Measurements from ENCODE around the gene DHRS3.
"Not testable (repeated sequence)": the region's sequence is repeated elsewhere in the genome, so short reads cannot be mapped to it uniquely, and the experiment has no call there.

DHRS3 gene

DNA sequence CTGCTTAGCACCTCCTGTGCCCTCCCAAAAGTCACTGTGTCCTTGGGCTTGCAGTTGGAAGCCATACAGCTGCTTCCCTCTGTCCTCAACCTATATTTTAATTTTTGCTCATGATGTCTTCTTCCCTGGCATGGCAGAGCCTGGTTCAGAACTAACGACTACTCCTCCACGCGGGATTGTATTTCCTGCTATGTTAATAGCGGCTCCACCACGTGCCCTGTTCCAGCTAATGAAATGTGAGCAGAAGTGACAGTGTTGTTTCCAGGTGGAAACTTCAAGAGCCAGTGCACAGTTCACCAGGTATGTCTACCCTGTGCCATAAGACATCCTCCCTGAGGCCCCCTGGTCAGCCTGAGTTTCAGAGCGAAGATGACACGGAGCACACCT is 52.1 kb downstream of the DHRS3 start:
- Histone ChIP-seq H3K27me3 (ENCODE audit: control insufficient read depth, insufficient read depth, low read length, poor library complexity, severe bottlenecking) (no peaks in the 10 kb centered on the region), H3K4me3 (ENCODE audit: insufficient read depth, low read depth, low read length) (no peak overlapping the region), H3K9me3 (ENCODE audit: control insufficient read depth, low read length) (peaks cover 2% of the 10 kb centered on the region), H3K4me1 (ENCODE audit: control insufficient read depth, insufficient read depth, low read length) (no peaks in the 10 kb centered on the region), H3K36me3 (ENCODE audit: control insufficient read depth, insufficient read depth, low read length) (no peaks in the 10 kb centered on the region), H3K27ac (ENCODE audit: insufficient read depth, low read depth, low read length, poor library complexity, severe bottlenecking) (no peak overlapping the region)
- 75 to 78% methylated on average over 7 of the region's 7 CpGs for WGBS, 2 experiments

DNA sequence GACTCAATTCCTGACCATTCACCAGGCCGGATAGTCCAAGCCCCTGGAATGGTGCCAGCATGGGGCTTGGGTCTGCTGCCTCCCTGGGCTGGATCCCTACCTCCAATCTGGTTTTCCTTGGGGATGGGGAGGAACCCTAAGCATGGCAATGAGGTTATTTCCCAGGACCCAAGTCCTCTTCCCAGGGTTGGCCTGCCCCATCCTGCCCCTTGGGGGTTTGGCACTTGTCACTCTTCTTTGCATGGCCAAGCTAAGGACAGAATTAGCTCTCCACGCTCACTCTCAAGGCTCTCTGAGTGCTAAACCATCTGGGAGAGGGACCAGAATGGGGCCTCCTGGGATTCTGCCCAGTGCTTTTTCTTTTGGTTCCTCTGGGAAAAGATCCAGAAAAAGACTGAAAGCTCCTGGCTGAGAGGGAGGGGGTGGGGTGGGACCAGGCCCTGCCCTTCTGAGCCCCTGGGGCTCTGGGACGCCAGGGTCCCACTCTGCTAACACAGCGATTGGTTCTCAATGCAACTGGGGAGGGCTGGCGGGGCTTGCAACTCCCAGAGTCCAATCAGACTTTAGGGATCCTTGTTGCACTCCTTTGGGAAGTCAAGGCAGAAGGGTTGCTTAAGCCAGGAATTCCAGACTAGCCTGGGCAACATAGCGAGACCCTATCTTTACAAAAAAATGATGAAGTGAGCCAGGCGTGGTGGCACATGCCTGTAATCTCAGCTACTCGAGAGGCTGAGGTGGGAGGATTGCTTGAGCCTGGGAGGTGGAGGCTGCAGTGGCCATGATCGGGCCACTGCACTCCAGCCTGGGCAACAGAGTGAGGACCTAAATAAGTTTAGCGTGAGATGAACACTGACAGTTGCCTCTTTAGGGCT is 52.7 kb downstream of the DHRS3 start:
- no peak overlapping the region for H3K4me3 ChIP-seq (ENCODE audit: insufficient read depth, low read depth, low read length)
- H3K36me3 ChIP-seq (ENCODE audit: control insufficient read depth, insufficient read depth, low read length): no peaks in the 10 kb centered on the region
- H3K27me3 ChIP-seq (ENCODE audit: control insufficient read depth, insufficient read depth, low read length, poor library complexity, severe bottlenecking): no peaks in the 10 kb centered on the region
- no peak overlapping the region for H3K27ac ChIP-seq (ENCODE audit: insufficient read depth, low read depth, low read length, poor library complexity, severe bottlenecking)
- WGBS, 2 experiments: 93 to 94% methylated on average over 10 of the region's 10 CpGs
- H3K9me3 ChIP-seq (ENCODE audit: control insufficient read depth, low read length): peaks cover 2% of the 10 kb centered on the region
- no peaks in the 10 kb centered on the region for H3K4me1 ChIP-seq (ENCODE audit: control insufficient read depth, insufficient read depth, low read length)

DNA sequence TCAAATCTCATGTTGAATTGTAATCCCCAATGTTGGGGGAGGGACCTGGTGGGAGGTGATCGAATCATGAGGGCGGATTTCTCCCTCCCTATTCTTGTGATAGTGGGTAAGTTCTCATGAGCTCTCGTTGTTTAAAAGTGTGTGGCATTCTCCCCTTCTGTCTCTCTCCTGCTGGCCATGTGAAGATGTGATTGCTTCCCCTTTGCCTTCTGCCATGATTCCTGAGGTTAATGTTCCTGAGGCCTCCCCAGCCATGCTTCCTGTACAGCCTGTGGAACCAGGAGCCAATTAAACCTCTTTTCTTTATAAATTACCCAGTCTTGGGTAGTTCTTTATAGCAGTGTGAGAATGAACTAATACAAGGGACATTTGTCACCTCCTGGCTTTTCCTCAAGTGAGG is 53.8 kb downstream of the DHRS3 start:
- not testable (repeated sequence) for H3K36me3 ChIP-seq (ENCODE audit: control insufficient read depth, insufficient read depth, low read length); H3K9me3 ChIP-seq (ENCODE audit: control insufficient read depth, low read length); H3K4me3 ChIP-seq (ENCODE audit: insufficient read depth, low read depth, low read length); H3K27ac ChIP-seq (ENCODE audit: insufficient read depth, low read depth, low read length, poor library complexity, severe bottlenecking); H3K4me1 ChIP-seq (ENCODE audit: control insufficient read depth, insufficient read depth, low read length); H3K27me3 ChIP-seq (ENCODE audit: control insufficient read depth, insufficient read depth, low read length, poor library complexity, severe bottlenecking)
- 89 to 95% methylated on average over 3 of the region's 3 CpGs for WGBS, 2 experiments

DNA sequence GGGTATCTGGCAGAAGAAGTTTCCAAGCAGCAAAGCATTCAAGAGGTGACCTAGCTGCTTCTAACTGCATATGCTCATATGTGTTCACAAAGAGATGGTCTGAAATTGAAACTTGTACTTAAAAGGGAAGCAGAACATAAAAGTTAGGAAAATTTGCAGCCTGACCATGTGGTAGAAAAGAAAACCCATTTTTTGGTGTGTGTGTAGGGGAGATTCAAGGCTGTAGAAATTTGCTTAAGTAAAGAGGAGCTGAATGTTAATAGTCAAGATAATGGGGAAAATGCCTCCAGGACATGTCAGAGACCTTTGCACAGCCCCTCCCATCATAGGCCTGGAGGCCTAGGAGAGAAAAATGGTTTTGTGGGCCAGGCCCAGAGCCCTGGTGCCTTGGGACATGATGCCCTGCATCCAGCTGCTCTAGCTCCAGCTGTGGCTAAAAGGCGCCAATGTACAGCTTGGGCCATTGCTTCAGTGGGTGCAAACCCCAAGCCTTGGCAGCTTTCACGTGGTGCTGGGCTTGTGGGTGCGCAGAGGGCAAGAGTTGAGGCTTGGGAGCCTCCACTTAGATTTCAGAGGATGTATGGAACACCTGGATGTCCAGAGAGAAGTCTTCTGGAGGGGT is 54.9 kb downstream of the DHRS3 start:
- H3K4me1 ChIP-seq (ENCODE audit: control insufficient read depth, insufficient read depth, low read length): no peaks in the 10 kb centered on the region
- 79 to 80% methylated on average over 3 of the region's 3 CpGs for WGBS, 2 experiments
- no peak overlapping the region for H3K27ac ChIP-seq (ENCODE audit: insufficient read depth, low read depth, low read length, poor library complexity, severe bottlenecking)
- no peaks in the 10 kb centered on the region for H3K27me3 ChIP-seq (ENCODE audit: control insufficient read depth, insufficient read depth, low read length, poor library complexity, severe bottlenecking)
- H3K9me3 ChIP-seq (ENCODE audit: control insufficient read depth, low read length): peaks cover 2% of the 10 kb centered on the region
- H3K4me3 ChIP-seq (ENCODE audit: insufficient read depth, low read depth, low read length): no peak overlapping the region
- H3K36me3 ChIP-seq (ENCODE audit: control insufficient read depth, insufficient read depth, low read length): no peaks in the 10 kb centered on the region

DNA sequence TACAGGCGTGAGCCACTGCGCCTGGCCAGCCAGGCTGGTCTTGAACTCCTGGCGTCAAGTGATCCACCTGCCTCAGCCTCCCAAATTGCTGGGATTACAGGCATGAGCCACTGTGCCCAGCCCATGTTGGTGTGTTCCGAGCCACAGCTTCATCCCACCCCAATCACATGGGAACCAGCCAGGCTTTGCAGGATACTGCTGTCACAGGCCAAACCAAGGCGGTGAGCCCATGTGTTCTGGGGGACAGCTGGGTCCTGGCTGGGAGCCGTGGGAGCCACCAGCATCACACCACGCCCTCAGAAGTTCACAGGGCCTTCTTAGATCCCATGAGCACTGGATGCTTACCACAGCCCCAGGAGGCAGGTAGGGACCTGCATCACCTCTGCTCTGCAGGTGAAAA is 56.9 kb downstream of the DHRS3 start:
- no peak overlapping the region for H3K4me3 ChIP-seq (ENCODE audit: insufficient read depth, low read depth, low read length)

DNA sequence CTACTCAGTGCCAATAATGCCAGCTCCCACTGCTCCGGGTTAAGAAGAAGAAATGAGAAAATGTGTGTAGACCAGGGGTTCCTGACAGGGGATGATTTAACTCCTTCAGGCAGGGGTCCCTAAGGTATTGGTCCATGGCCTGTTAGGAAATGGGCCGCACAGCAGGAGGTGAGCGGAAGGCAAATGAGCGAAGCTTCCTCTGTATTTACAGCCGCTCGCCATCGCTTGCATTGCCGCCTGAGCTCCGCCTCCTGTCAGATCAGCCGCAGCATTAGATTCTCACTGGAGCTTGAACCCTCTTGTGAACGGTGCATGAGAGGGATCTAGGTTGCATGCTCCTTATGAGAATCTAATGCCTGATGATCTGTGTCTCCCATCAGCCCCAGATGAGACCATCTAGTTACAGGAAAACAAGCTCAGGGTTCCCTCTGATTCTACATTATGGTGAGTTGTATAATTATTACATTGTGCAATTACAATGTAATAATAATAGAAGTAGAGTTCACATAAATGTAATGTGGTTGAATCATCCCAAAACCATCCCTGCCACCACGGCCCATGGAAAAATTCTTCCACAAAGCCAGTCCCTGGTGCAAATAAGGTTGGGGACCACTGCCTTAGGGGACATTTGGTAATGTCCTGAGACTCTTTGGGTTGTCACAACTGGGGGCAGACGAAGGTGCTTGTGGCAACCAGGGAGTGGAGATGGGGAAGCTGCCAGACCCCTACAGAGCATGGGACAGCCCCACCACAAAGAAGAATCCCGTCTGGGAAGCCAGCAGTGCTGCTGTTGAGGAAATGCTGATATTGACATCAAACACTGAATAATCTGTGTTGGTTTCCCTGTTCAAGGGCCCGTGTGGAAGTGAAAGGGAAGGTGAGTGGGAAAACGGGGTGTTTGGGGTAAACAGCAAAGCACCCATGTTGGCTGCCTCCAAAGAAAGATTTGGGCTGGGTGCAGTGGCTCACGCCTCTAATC is 60.8 kb downstream of the DHRS3 start:
- H3K36me3 ChIP-seq (ENCODE audit: control insufficient read depth, insufficient read depth, low read length): peaks cover 3% of the 10 kb centered on the region
- 90 to 92% methylated on average over 17 of the region's 17 CpGs for WGBS, 2 experiments
- no peaks in the 10 kb centered on the region for H3K9me3 ChIP-seq (ENCODE audit: control insufficient read depth, low read length)
- peaks cover 18% of the 10 kb centered on the region for H3K4me1 ChIP-seq (ENCODE audit: control insufficient read depth, insufficient read depth, low read length)
- no peak overlapping the region for H3K4me3 ChIP-seq (ENCODE audit: insufficient read depth, low read depth, low read length)
- H3K27me3 ChIP-seq (ENCODE audit: control insufficient read depth, insufficient read depth, low read length, poor library complexity, severe bottlenecking): no peaks in the 10 kb centered on the region
- peak overlapping the region; percentile 74 for H3K27ac ChIP-seq (ENCODE audit: insufficient read depth, low read depth, low read length, poor library complexity, severe bottlenecking)

More for the DNA sequence above, 56.9 kb downstream of the DHRS3 start:
- H3K4me1 ChIP-seq (ENCODE audit: control insufficient read depth, insufficient read depth, low read length): peaks cover 8% of the 10 kb centered on the region
- H3K27ac ChIP-seq (ENCODE audit: insufficient read depth, low read depth, low read length, poor library complexity, severe bottlenecking): no peak overlapping the region
- WGBS, 2 experiments: 91 to 94% methylated on average over 7 of the region's 7 CpGs
- H3K9me3 ChIP-seq (ENCODE audit: control insufficient read depth, low read length): peaks cover 2% of the 10 kb centered on the region
- peaks cover 3% of the 10 kb centered on the region for H3K36me3 ChIP-seq (ENCODE audit: control insufficient read depth, insufficient read depth, low read length)
- no peaks in the 10 kb centered on the region for H3K27me3 ChIP-seq (ENCODE audit: control insufficient read depth, insufficient read depth, low read length, poor library complexity, severe bottlenecking)

DNA sequence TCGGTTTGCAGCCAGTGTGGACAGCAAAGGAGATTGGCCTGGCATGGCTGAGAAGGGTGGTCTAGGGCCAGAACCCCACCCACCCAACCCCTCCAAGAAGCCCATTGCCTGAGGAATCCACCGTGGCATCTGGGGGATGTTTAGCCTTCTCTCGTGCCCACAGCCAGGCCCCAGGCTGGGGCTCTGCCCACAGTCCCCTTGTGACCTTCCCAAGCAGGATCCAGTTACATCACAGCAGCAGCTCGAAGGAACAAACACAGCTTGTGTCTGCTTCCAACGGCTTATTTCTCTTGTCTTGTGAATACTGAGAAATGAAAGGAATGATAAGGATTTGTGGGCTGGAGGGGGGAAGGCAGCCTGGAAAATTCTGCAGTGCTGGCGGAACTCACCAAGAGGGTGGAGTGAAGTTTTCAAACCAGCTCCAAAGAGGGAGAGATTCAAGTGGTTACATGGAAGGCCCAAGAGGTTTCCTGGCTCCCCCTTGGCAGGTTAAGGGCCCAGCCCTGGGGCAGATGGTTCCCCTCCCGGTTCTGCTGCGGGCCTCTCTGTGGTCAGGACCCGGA is 61.6 kb downstream of the DHRS3 start:
- H3K27ac ChIP-seq (ENCODE audit: insufficient read depth, low read depth, low read length, poor library complexity, severe bottlenecking): peak overlapping the region; percentile 74

DNA sequence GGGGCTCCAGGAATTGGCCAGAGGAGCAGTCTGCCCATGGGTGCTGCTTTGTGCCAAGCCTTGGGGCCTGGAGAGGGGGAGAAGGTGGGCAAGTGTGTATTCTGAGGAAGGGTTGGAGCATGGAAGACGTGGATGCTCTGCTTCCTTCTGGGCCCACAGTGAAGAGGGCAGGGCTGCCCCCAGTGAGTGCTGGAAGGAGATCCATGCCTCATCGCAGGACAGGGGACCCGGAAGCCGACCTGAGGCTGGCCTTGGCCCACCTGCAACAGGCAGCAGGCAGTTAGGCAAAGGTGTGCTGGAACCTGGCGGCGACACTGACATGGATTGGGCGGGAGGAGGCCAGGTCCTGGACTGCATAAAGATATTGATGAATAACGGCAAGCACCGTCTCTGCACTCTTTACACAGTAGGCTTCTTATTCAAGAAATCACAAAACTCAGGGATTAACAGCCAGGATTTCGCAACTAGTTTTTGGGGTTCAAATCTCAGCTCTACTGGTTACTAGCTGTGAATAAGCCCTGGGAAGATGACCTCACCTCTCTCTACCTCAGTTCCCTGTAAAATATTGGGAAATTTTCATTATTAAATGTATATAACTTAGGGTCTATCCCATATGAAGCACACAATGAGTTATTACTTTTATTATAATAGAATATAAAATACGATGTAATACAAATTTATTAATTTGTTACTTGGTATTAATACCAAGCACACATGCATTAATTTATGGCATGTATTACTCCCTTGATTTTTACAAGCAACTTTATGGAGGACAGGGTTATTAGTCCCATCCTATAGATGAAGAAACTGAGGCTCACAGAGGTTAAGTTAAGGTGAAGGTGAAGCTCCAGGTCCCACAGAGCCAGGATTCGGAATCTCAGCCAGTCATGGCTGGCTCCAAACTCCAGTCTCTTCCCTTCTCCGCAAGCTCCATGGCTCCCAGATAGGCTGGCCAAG is 62.3 kb downstream of the DHRS3 start:
- Histone ChIP-seq H3K27me3 (ENCODE audit: control insufficient read depth, insufficient read depth, low read length, poor library complexity, severe bottlenecking) (no peaks in the 10 kb centered on the region), H3K27ac (ENCODE audit: insufficient read depth, low read depth, low read length, poor library complexity, severe bottlenecking) (no peak overlapping the region), H3K4me1 (ENCODE audit: control insufficient read depth, insufficient read depth, low read length) (peaks cover 23% of the 10 kb centered on the region), H3K36me3 (ENCODE audit: control insufficient read depth, insufficient read depth, low read length) (peaks cover 3% of the 10 kb centered on the region), H3K4me3 (ENCODE audit: insufficient read depth, low read depth, low read length) (no peak overlapping the region), H3K9me3 (ENCODE audit: control insufficient read depth, low read length) (no peaks in the 10 kb centered on the region)
- 92 to 93% methylated on average over 12 of the region's 13 CpGs for WGBS, 2 experiments

More for the DNA sequence above, 61.6 kb downstream of the DHRS3 start:
- Histone ChIP-seq H3K36me3 (ENCODE audit: control insufficient read depth, insufficient read depth, low read length) (peaks cover 3% of the 10 kb centered on the region), H3K4me1 (ENCODE audit: control insufficient read depth, insufficient read depth, low read length) (peaks cover 23% of the 10 kb centered on the region), H3K27me3 (ENCODE audit: control insufficient read depth, insufficient read depth, low read length, poor library complexity, severe bottlenecking) (no peaks in the 10 kb centered on the region), H3K9me3 (ENCODE audit: control insufficient read depth, low read length) (no peaks in the 10 kb centered on the region), H3K4me3 (ENCODE audit: insufficient read depth, low read depth, low read length) (no peak overlapping the region)
- WGBS, 2 experiments: 40 to 47% methylated on average over 9 of the region's 9 CpGs
